ENCODE measurements around the gene MAMDC4.
A peak's percentile ranks its signal among the peaks of the same experiment; 100 is the strongest.

MAMDC4 gene

DNA sequence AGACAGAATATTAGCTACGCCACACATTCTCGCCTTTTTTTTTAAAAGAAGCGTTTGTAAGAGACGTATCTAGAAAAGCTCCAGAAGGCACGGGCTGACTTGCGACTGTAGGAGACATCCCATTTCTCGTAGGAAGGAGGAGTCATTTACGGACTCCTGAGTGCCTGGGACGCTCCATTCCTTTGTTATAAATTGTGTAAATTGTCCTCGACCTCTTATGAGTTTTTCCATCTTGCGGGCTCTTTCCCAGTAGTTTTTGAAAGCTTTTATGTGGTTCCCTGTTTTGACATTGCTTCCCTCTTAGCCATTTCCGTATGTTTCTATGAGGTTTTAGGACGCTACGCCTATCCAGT is 43.4 kb upstream of the MAMDC4 start:
- H3K36me3 ChIP-seq (replicated peaks; ENCODE audit: insufficient read depth, low read length), result no peaks in the 10 kb centered on the region
- H3K4me1 ChIP-seq (ENCODE audit: low read length), result peaks cover 21% of the 10 kb centered on the region; the same call in 1 of the 2 replicates
- H3K4me3 ChIP-seq (ENCODE audit: low read length), result peak overlapping the region; percentile 90
- no peaks in the 10 kb centered on the region for H3K9me3 ChIP-seq (replicated peaks; ENCODE audit: insufficient read depth, low read length)
- peak; percentile 14 for DNase-seq
- H3K4me2 ChIP-seq (ENCODE audit: low read depth, low read length), result peak overlapping the region; percentile 57
- no peak for TF ChIP-seq EZH2phosphoT487 (IDR thresholded peaks at IDR 0.05; ENCODE audit: low read length)
- no peaks in the 10 kb centered on the region for H3K9me2 ChIP-seq (replicated peaks; ENCODE audit: insufficient read depth, low read length)
- no peak overlapping the region for H2AFZ ChIP-seq (ENCODE audit: low read length)
- no peaks in the 10 kb centered on the region for H3K27me3 ChIP-seq (replicated peaks; ENCODE audit: insufficient read depth, low read length)
- peak overlapping the region; percentile 58; the same call in 1 of the 2 replicates for H3K9ac ChIP-seq (ENCODE audit: low read length)
- peaks cover 65% of the 10 kb centered on the region for H3K79me2 ChIP-seq (ENCODE audit: low read length)
- no peak overlapping the region for H3K27ac ChIP-seq (ENCODE audit: low read length)
- H3F3A ChIP-seq (ENCODE audit: insufficient read depth, low read length), result peaks cover 3% of the 10 kb centered on the region; the same call in 1 of the 2 replicates
- no peaks in the 10 kb centered on the region for H4K20me1 ChIP-seq (ENCODE audit: insufficient read depth, low read length)

DNA sequence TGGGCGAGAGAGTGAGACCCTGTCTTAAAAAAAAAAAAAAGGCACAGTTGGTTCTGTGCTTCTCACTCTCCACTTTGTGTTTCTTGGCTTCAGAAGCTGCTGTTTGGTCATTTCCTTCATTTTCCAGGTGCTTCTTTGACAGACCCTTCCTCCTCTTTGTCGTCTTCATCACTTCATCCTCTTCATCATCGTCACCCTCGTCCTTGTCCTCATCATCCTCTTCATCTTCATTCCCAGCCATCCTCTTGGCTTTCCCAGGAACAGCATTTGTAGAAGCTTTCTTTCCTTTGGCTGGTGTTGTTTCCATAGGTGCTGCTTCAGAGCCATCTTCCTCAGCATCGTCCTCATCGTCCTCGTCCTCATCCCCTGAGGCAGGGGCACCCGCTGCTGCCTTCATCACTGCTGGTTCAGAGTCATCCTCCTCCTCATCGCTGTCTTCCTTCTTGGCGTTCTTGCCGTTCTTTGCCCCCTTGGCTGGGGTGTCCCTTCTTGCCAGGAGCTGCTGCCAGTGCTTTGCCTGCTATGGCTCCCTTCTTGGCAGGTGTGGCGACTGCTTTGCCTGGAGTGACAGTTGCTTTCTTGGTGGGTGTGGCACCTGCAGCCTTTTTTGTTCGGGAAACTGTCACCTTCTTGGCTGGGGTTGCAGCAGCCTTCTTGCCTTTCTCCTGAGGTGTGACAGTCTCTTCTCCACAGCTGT is 37.3 kb upstream of the MAMDC4 start:
- Histone ChIP-seq H3K27me3 (replicated peaks; ENCODE audit: insufficient read depth, low read length) (no peaks in the 10 kb centered on the region), H3K27ac (ENCODE audit: low read length) (no peak overlapping the region), H3F3A (ENCODE audit: insufficient read depth, low read length) (no peaks in the 10 kb centered on the region), H3K9ac (ENCODE audit: low read length) (no peak overlapping the region), H4K20me1 (ENCODE audit: insufficient read depth, low read length) (no peaks in the 10 kb centered on the region), H3K36me3 (replicated peaks; ENCODE audit: insufficient read depth, low read length) (no peaks in the 10 kb centered on the region), H3K4me1 (ENCODE audit: low read length) (peaks cover 4% of the 10 kb centered on the region; the same call in 1 of the 2 replicates), H3K9me2 (replicated peaks; ENCODE audit: insufficient read depth, low read length) (no peaks in the 10 kb centered on the region), H3K79me2 (ENCODE audit: low read length) (peaks cover 65% of the 10 kb centered on the region), H2AFZ (ENCODE audit: low read length) (no peak overlapping the region), H3K9me3 (replicated peaks; ENCODE audit: insufficient read depth, low read length) (no peaks in the 10 kb centered on the region), H3K4me2 (ENCODE audit: low read depth, low read length) (no peak overlapping the region), H3K4me3 (ENCODE audit: low read length) (no peak overlapping the region)
- DNase-seq, result no peak
- TF ChIP-seq EZH2 (optimal IDR thresholded peaks at IDR 0.05; ENCODE audit: low read depth, low read length) (no peak), EZH2phosphoT487 (IDR thresholded peaks at IDR 0.05; ENCODE audit: low read length) (no peak)
- TF ChIP-seq, protein P1, sequence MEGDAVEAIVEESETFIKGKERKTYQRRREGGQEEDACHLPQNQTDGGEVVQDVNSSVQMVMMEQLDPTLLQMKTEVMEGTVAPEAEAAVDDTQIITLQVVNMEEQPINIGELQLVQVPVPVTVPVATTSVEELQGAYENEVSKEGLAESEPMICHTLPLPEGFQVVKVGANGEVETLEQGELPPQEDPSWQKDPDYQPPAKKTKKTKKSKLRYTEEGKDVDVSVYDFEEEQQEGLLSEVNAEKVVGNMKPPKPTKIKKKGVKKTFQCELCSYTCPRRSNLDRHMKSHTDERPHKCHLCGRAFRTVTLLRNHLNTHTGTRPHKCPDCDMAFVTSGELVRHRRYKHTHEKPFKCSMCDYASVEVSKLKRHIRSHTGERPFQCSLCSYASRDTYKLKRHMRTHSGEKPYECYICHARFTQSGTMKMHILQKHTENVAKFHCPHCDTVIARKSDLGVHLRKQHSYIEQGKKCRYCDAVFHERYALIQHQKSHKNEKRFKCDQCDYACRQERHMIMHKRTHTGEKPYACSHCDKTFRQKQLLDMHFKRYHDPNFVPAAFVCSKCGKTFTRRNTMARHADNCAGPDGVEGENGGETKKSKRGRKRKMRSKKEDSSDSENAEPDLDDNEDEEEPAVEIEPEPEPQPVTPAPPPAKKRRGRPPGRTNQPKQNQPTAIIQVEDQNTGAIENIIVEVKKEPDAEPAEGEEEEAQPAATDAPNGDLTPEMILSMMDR (IDR thresholded peaks at IDR 0.05; ENCODE audit: low read length), result no peak

DNA sequence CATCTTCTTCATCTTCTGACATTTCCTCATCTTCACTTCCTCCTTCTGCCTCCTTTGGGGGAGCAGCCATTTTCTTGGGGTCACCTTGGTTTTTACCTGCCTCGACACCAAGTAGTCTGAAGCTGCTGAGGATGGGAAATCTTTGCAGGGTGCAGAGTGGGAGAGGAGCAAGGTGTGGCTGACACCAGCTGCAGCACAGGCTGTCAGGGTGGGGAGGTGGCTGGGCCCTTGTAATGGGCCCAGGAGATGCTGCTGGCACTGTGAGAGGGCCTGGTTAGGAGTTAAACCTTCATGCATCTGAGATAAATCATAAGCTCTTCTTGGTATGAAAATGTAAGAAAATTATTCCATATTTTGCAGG is 36.7 kb upstream of the MAMDC4 start:
- Histone ChIP-seq H3K27me3 (replicated peaks; ENCODE audit: insufficient read depth, low read length) (no peaks in the 10 kb centered on the region), H3F3A (ENCODE audit: insufficient read depth, low read length) (no peaks in the 10 kb centered on the region), H3K4me2 (ENCODE audit: low read depth, low read length) (no peak overlapping the region), H3K36me3 (replicated peaks; ENCODE audit: insufficient read depth, low read length) (no peaks in the 10 kb centered on the region), H4K20me1 (ENCODE audit: insufficient read depth, low read length) (no peaks in the 10 kb centered on the region), H2AFZ (ENCODE audit: low read length) (no peak overlapping the region), H3K9ac (ENCODE audit: low read length) (no peak overlapping the region), H3K9me3 (replicated peaks; ENCODE audit: insufficient read depth, low read length) (no peaks in the 10 kb centered on the region), H3K4me1 (ENCODE audit: low read length) (no peaks in the 10 kb centered on the region), H3K4me3 (ENCODE audit: low read length) (no peak overlapping the region), H3K79me2 (ENCODE audit: low read length) (peaks cover 60% of the 10 kb centered on the region), H3K9me2 (replicated peaks; ENCODE audit: insufficient read depth, low read length) (no peaks in the 10 kb centered on the region), H3K27ac (ENCODE audit: low read length) (no peak overlapping the region)
- DNase-seq, result no peak
- TF ChIP-seq, protein P1 (IDR thresholded peaks at IDR 0.05; ENCODE audit: low read length), result no peak
- TF ChIP-seq EZH2phosphoT487 (IDR thresholded peaks at IDR 0.05; ENCODE audit: low read length), result no peak
- TF ChIP-seq EZH2 (optimal IDR thresholded peaks at IDR 0.05; ENCODE audit: low read depth, low read length), result no peak

Measured in MM.1S (cell line).